ENCODE data around the gene CEP104. TPM values are rescaled to one million over a fixed set of nuclear protein-coding genes. Genes with fewer than 3 reads are reported as not detected.
A peak's percentile ranks its signal among the peaks of the same experiment; 100 is the strongest.

Gene CEP104
- total RNA-seq, 1 donor from 2014 or later: 43.8 TPM

- Mint-ChIP-seq H3K4me3 (ENCODE audit: low read depth) (no peak overlapping the region), H3K9me3 (ENCODE audit: low read depth) (no peaks in the 10 kb centered on the region), H3K27ac (no peak overlapping the region), H3K36me3 (ENCODE audit: insufficient read depth) (no peaks in the 10 kb centered on the region), H3K27me3 (peaks cover 6% of the 10 kb centered on the region), H3K4me1 (ENCODE audit: low read depth) (peaks cover 2% of the 10 kb centered on the region)
- no peak for TF ChIP-seq CTCF (IDR thresholded peaks at IDR 0.05; ENCODE audit: unreplicated experiment)
- DNase-seq (ENCODE audit: low spot score, unreplicated experiment): no peak
Observed at GRCh38 chr1:3904006-3904842, 47.2 kb upstream of the CEP104 start.

- no peak overlapping the region for H3K4me3 Mint-ChIP-seq (ENCODE audit: low read depth)
Observed at GRCh38 chr1:3903141-3904005, 46.4 kb upstream of the CEP104 start.

GRCh38 chr1:3902571-3903091 is 45.6 kb upstream of the CEP104 start:
- DNase-seq (ENCODE audit: low spot score, unreplicated experiment): no peak
- no peak for TF ChIP-seq CTCF (IDR thresholded peaks at IDR 0.05; ENCODE audit: unreplicated experiment)
- no peaks in the 10 kb centered on the region for H3K9me3 Mint-ChIP-seq (ENCODE audit: low read depth)
- peaks cover 6% of the 10 kb centered on the region for H3K36me3 Mint-ChIP-seq (ENCODE audit: insufficient read depth)
- H3K4me1 Mint-ChIP-seq (ENCODE audit: low read depth): peaks cover 5% of the 10 kb centered on the region
- no peak overlapping the region for H3K4me3 Mint-ChIP-seq (ENCODE audit: low read depth)
- no peaks in the 10 kb centered on the region for H3K27me3 Mint-ChIP-seq
- no peak overlapping the region for H3K27ac Mint-ChIP-seq

More at GRCh38 chr1:3903141-3904005, 46.4 kb upstream of the CEP104 start:
- H3K9me3 Mint-ChIP-seq (ENCODE audit: low read depth): no peaks in the 10 kb centered on the region
- no peak for TF ChIP-seq CTCF (IDR thresholded peaks at IDR 0.05; ENCODE audit: unreplicated experiment)
- peaks cover 3% of the 10 kb centered on the region for H3K36me3 Mint-ChIP-seq (ENCODE audit: insufficient read depth)
- H3K27me3 Mint-ChIP-seq: peaks cover 1% of the 10 kb centered on the region
- no peak overlapping the region for H3K27ac Mint-ChIP-seq
- no peak for DNase-seq (ENCODE audit: low spot score, unreplicated experiment)
- H3K4me1 Mint-ChIP-seq (ENCODE audit: low read depth): peaks cover 5% of the 10 kb centered on the region

- H3K4me3 Mint-ChIP-seq (ENCODE audit: low read depth): peak overlapping the region; percentile 50
- H3K27ac Mint-ChIP-seq: no peak overlapping the region
- peaks cover 8% of the 10 kb centered on the region for H3K36me3 Mint-ChIP-seq (ENCODE audit: insufficient read depth)
- no peak for DNase-seq (ENCODE audit: low spot score, unreplicated experiment)
- peaks cover 3% of the 10 kb centered on the region for H3K9me3 Mint-ChIP-seq (ENCODE audit: low read depth)
- H3K27me3 Mint-ChIP-seq: no peaks in the 10 kb centered on the region
- TF ChIP-seq CTCF (IDR thresholded peaks at IDR 0.05; ENCODE audit: unreplicated experiment): no peak
- peaks cover 5% of the 10 kb centered on the region for H3K4me1 Mint-ChIP-seq (ENCODE audit: low read depth)
Observed at GRCh38 chr1:3902111-3902511, 45.1 kb upstream of the CEP104 start.

- Mint-ChIP-seq H3K36me3 (ENCODE audit: insufficient read depth) (peaks cover 8% of the 10 kb centered on the region), H3K27me3 (no peaks in the 10 kb centered on the region), H3K9me3 (ENCODE audit: low read depth) (peaks cover 4% of the 10 kb centered on the region), H3K4me3 (ENCODE audit: low read depth) (peak overlapping the region; percentile 86), H3K27ac (peak overlapping the region; percentile 100), H3K4me1 (ENCODE audit: low read depth) (peaks cover 5% of the 10 kb centered on the region)
- DNase-seq (ENCODE audit: low spot score, unreplicated experiment): peak; percentile 95
- peak; percentile 13 for TF ChIP-seq CTCF (IDR thresholded peaks at IDR 0.05; ENCODE audit: unreplicated experiment)
Observed at GRCh38 chr1:3900969-3901529, 44.0 kb upstream of the CEP104 start.

Data from progenitor cell of endocrine pancreas (in vitro differentiated cells).